Neural progenitor cell (in vitro differentiated cells): ENCODE data around the gene MTHFD2L. TPM values are rescaled to one million over a fixed set of nuclear protein-coding genes. Genes with fewer than 3 reads are reported as not detected.
"Not testable (repeated sequence)": the region's sequence is repeated elsewhere in the genome, so short reads cannot be mapped to it uniquely, and the experiment has no call there.

Experiments used
- DNase-seq: peaks from one replicate; pipeline ENCODE4 v3.0.0-alpha.2; 2016; ENCODE audit warnings: low spot score
- H2AFZ ChIP-seq: fragments of 200-600 bp; sonication (generic); replicated peaks from 2 replicates; pipeline ENCODE4 v1.6.1; 2016; ENCODE audit warnings: antibody characterized with exemption
- H3F3A ChIP-seq: fragments of 200-600 bp; sonication (generic); 2 replicates; pipeline ENCODE4 v1.6.1; 2016; ENCODE audit warnings: antibody characterized with exemption, low read depth
- H3K27ac ChIP-seq: fragments of 200-600 bp; sonication (generic); 2 replicates; pipeline ENCODE4 v1.5.1; 2016; ENCODE audit warnings: mild to moderate bottlenecking
- H3K27me3 ChIP-seq: fragments of 200-600 bp; sonication (generic); 2 replicates; pipeline ENCODE4 v1.6.1; 2016; ENCODE audit warnings: mild to moderate bottlenecking, moderate library complexity
- H3K36me3 ChIP-seq: fragments of 200-600 bp; sonication (generic); 2 replicates; pipeline ENCODE4 v1.5.1; 2016
- H3K4me1 ChIP-seq: fragments of 200-600 bp; sonication (generic); 2 replicates; pipeline ENCODE4 v1.6.1; 2016; ENCODE audit warnings: mixed run types
- H3K4me2 ChIP-seq: fragments of 200-600 bp; sonication (generic); 2 replicates; pipeline ENCODE4 v1.6.1; 2016
- H3K4me3 ChIP-seq: fragments of 200-600 bp; sonication (generic); 2 replicates; pipeline ENCODE4 v1.5.1; 2016
- H3K79me2 ChIP-seq: fragments of 200-600 bp; sonication (generic); 2 replicates; pipeline ENCODE4 v1.6.1; 2016; ENCODE audit warnings: low read depth
- H3K9ac ChIP-seq: fragments of 200-600 bp; sonication (generic); 2 replicates; pipeline ENCODE4 v1.6.1; 2016
- H3K9me3 ChIP-seq: fragments of 200-600 bp; sonication (generic); 2 replicates; pipeline ENCODE4 v1.5.1; 2016; ENCODE audit warnings: low read depth
- H4K20me1 ChIP-seq: fragments of 200-600 bp; sonication (generic); 2 replicates; pipeline ENCODE4 v1.6.1; 2016; ENCODE audit warnings: low read depth
- H3K27ac Mint-ChIP-seq: 3 replicates; pipeline ENCODE4 v1.8.0; 2021; ENCODE audit warnings: mixed read lengths
- H3K27me3 Mint-ChIP-seq: 2 replicates; pipeline ENCODE4 v1.8.0; 2022; ENCODE audit warnings: low read depth, mild to moderate bottlenecking, inconsistent platforms, moderate library complexity, mixed read lengths; ENCODE audit not compliant: insufficient read depth
- H3K36me3 Mint-ChIP-seq: 3 replicates; pipeline ENCODE4 v1.8.0; 2021; ENCODE audit warnings: mixed read lengths
- H3K4me1 Mint-ChIP-seq: 3 replicates; pipeline ENCODE4 v1.8.0; 2021; ENCODE audit warnings: mixed read lengths
- H3K4me3 Mint-ChIP-seq: 3 replicates; pipeline ENCODE4 v1.8.0; 2021; ENCODE audit warnings: mild to moderate bottlenecking, moderate library complexity, mixed read lengths
- H3K9me3 Mint-ChIP-seq: 3 replicates; pipeline ENCODE4 v1.8.0; 2020; ENCODE audit warnings: mixed read lengths
- CTCF ChIP-seq: fragments of 200-600 bp; sonication (generic); IDR thresholded peaks from 2 replicates; pipeline ENCODE4 v1.5.1; 2017; ENCODE audit warnings: antibody characterized with exemption, mild to moderate bottlenecking
- EZH2 ChIP-seq: fragments of 200-600 bp; sonication (generic); IDR thresholded peaks from 2 replicates; pipeline ENCODE4 v1.6.1; 2017; ENCODE audit warnings: antibody characterized with exemption, mild to moderate bottlenecking, moderate library complexity
- EZH2phosphoT487 ChIP-seq: fragments of 200-600 bp; sonication (generic); IDR thresholded peaks from 2 replicates; pipeline ENCODE4 v1.6.1; 2017; ENCODE audit warnings: antibody characterized with exemption
- total RNA-seq: library from RNA; depleted of rRNA; stranded (reverse); fragments of >200 nt; gene quantifications from 2 replicates; pipeline ENCODE4 v1.2.3, GENCODE V29; 2015; ENCODE audit warnings: low replicate concordance

Gene MTHFD2L
- total RNA-seq, 1 donor from 2014 or later, result 22.1 TPM

GRCh38 chr4:74335341-74336021 is 177.6 kb downstream of the MTHFD2L start:
- no peaks in the 10 kb centered on the region for H3K36me3 Mint-ChIP-seq

GRCh38 chr4:74338792-74339333 is 180.9 kb downstream of the MTHFD2L start:
- Mint-ChIP-seq H3K27ac (no peak overlapping the region), H3K9me3 (peaks cover 22% of the 10 kb centered on the region), H3K36me3 (no peaks in the 10 kb centered on the region), H3K27me3 (peaks cover 7% of the 10 kb centered on the region), H3K4me1 (no peaks in the 10 kb centered on the region), H3K4me3 (no peak overlapping the region)
- Histone ChIP-seq H3K9ac (no peak overlapping the region), H3K36me3 (no peaks in the 10 kb centered on the region), H3K4me2 (no peak overlapping the region), H3K4me1 (no peaks in the 10 kb centered on the region), H3K79me2 (no peaks in the 10 kb centered on the region), H3K27ac (no peak overlapping the region), H4K20me1 (no peaks in the 10 kb centered on the region), H3K9me3 (no peaks in the 10 kb centered on the region), H3K4me3 (no peak overlapping the region), H3K27me3 (no peaks in the 10 kb centered on the region), H2AFZ (no peak overlapping the region), H3F3A (no peaks in the 10 kb centered on the region)
- DNase-seq, result no peak
- TF ChIP-seq EZH2 (no peak), CTCF (no peak), EZH2phosphoT487 (no peak)

More at GRCh38 chr4:74335341-74336021, 177.6 kb downstream of the MTHFD2L start:
- Histone ChIP-seq H3K27me3 (no peaks in the 10 kb centered on the region), H3F3A (no peaks in the 10 kb centered on the region), H3K4me1 (no peaks in the 10 kb centered on the region), H3K79me2 (no peaks in the 10 kb centered on the region), H2AFZ (no peak overlapping the region), H3K27ac (no peak overlapping the region), H4K20me1 (no peaks in the 10 kb centered on the region), H3K4me3 (no peak overlapping the region), H3K4me2 (no peak overlapping the region), H3K9me3 (no peaks in the 10 kb centered on the region), H3K9ac (no peak overlapping the region), H3K36me3 (no peaks in the 10 kb centered on the region)
- Mint-ChIP-seq H3K27me3 (peaks cover 4% of the 10 kb centered on the region), H3K9me3 (peaks cover 4% of the 10 kb centered on the region), H3K4me3 (no peak overlapping the region), H3K27ac (no peak overlapping the region), H3K4me1 (no peaks in the 10 kb centered on the region)
- TF ChIP-seq EZH2phosphoT487 (no peak), EZH2 (no peak), CTCF (no peak)
- DNase-seq, result no peak

GRCh38 chr4:74339501-74339900 is 181.6 kb downstream of the MTHFD2L start:
- H4K20me1 ChIP-seq, result no peaks in the 10 kb centered on the region
- H3K4me3 ChIP-seq, result no peak overlapping the region
- H3F3A ChIP-seq, result no peaks in the 10 kb centered on the region
- H3K4me1 Mint-ChIP-seq, result no peaks in the 10 kb centered on the region
- H3K36me3 ChIP-seq, result no peaks in the 10 kb centered on the region
- TF ChIP-seq CTCF (no peak), EZH2phosphoT487 (no peak), EZH2 (no peak)
- H3K27me3 ChIP-seq, result no peaks in the 10 kb centered on the region
- peaks cover 27% of the 10 kb centered on the region for H3K9me3 Mint-ChIP-seq
- H2AFZ ChIP-seq, result no peak overlapping the region
- no peaks in the 10 kb centered on the region for H3K4me1 ChIP-seq
- no peak overlapping the region for H3K27ac ChIP-seq
- peaks cover 7% of the 10 kb centered on the region for H3K27me3 Mint-ChIP-seq
- no peaks in the 10 kb centered on the region for H3K36me3 Mint-ChIP-seq
- H3K79me2 ChIP-seq, result no peaks in the 10 kb centered on the region
- no peak overlapping the region for H3K4me3 Mint-ChIP-seq
- H3K9ac ChIP-seq, result no peak overlapping the region
- DNase-seq, result no peak
- no peaks in the 10 kb centered on the region for H3K9me3 ChIP-seq
- H3K27ac Mint-ChIP-seq, result no peak overlapping the region
- no peak overlapping the region for H3K4me2 ChIP-seq

- not testable (repeated sequence) for H4K20me1 ChIP-seq, H3K27me3 ChIP-seq, H3K36me3 ChIP-seq, H3K9ac ChIP-seq, DNase-seq, H3K36me3 Mint-ChIP-seq, H3K27me3 Mint-ChIP-seq, H3K27ac ChIP-seq, H3K4me2 ChIP-seq, H3F3A ChIP-seq, H3K27ac Mint-ChIP-seq, H3K79me2 ChIP-seq, H3K9me3 ChIP-seq, H3K4me1 Mint-ChIP-seq, H2AFZ ChIP-seq, H3K4me3 Mint-ChIP-seq, H3K4me3 ChIP-seq, H3K4me1 ChIP-seq
- peaks cover 35% of the 10 kb centered on the region for H3K9me3 Mint-ChIP-seq
Observed at GRCh38 chr4:74340421-74340820, 182.5 kb downstream of the MTHFD2L start.
